CD4-positive, alpha-beta T cell (primary cell): ENCODE measurements around the gene ZKSCAN8. TPM values are rescaled to one million over a fixed set of nuclear protein-coding genes. Genes with fewer than 3 reads are reported as not detected.

Source experiments
- ATAC-seq: fragments of 200-7000 bp; cut with Tn5 transposase; one replicate; pipeline ENCODE4 v1.10.0; 2022; ENCODE audit warnings: mild to moderate bottlenecking; ENCODE audit not compliant: poor library complexity
- CTCF ChIA-PET: fragments of 350-600 bp; sonication (Branson Sonifier 250); formaldehyde crosslinking; loops from one replicate; lab custom pipeline; 2021; ENCODE audit warnings: antibody characterized with exemption, inconsistent platforms; lab: Charles Lee
- POLR2A ChIA-PET: fragments of 350-600 bp; sonication (Branson Sonifier 250); formaldehyde crosslinking; loops from one replicate; lab custom pipeline; 2021; ENCODE audit warnings: antibody characterized with exemption, inconsistent platforms; lab: Charles Lee
- DNase-seq, 14 experiments: peaks; one replicate each; pipeline ENCODE4 v3.0.0-alpha.2; 2013 to 2020; ENCODE audit warnings: mixed read lengths in 2 of 14
- H3K27ac ChIP-seq, 2 donors: one replicate each; pipeline versions ENCODE4 v1.5.1 to v1.7.0; 2013; ENCODE audit warnings: low read length in 2 of 2, low read depth in 1 of 2, mild to moderate bottlenecking in 1 of 2
- H3K27me3 ChIP-seq, 2 experiments: 1 replicate in 1 of 2; 2 replicates in 1 of 2; pipeline versions ENCODE4 v1.6.1 to v1.7.0; 2013; ENCODE audit warnings: low read length in 2 of 2, control low read depth in 1 of 2, mild to moderate bottlenecking in 1 of 2, moderate library complexity in 1 of 2; ENCODE audit not compliant: insufficient read depth in 2 of 2, control insufficient read depth in 1 of 2
- H3K36me3 ChIP-seq: one replicate; pipeline ENCODE4 v1.6.1; 2013; ENCODE audit warnings: low read length, control low read depth; ENCODE audit not compliant: insufficient read depth
- H3K4me1 ChIP-seq: one replicate; pipeline ENCODE4 v1.6.1; 2013; ENCODE audit warnings: low read length, control low read depth; ENCODE audit not compliant: insufficient read depth
- H3K4me3 ChIP-seq: one replicate; pipeline ENCODE4 v1.5.1; 2013; ENCODE audit warnings: mild to moderate bottlenecking, low read length, moderate library complexity
- H3K9me3 ChIP-seq, 2 experiments: 1 replicate in 1 of 2; 2 replicates in 1 of 2; pipeline versions ENCODE4 v1.6.1 to v1.7.0; 2013; ENCODE audit warnings: low read length in 2 of 2, mild to moderate bottlenecking in 2 of 2, control low read depth in 1 of 2, moderate library complexity in 1 of 2; ENCODE audit not compliant: control insufficient read depth in 1 of 2, insufficient read depth in 1 of 2
- H3K27ac Mint-ChIP-seq: one replicate; pipeline ENCODE4 v1.8.0; 2020; ENCODE audit warnings: mixed read lengths
- H3K27me3 Mint-ChIP-seq: one replicate; pipeline ENCODE4 v1.8.0; 2021; ENCODE audit warnings: mixed read lengths
- H3K36me3 Mint-ChIP-seq: one replicate; pipeline ENCODE4 v1.8.0; 2021; ENCODE audit warnings: low read depth, mixed read lengths
- H3K4me1 Mint-ChIP-seq: one replicate; pipeline ENCODE4 v1.8.0; 2021; ENCODE audit warnings: low read depth, mixed read lengths
- H3K4me3 Mint-ChIP-seq: one replicate; pipeline ENCODE4 v1.8.0; 2020; ENCODE audit warnings: mild to moderate bottlenecking, mixed read lengths
- H3K9me3 Mint-ChIP-seq: one replicate; pipeline ENCODE4 v1.8.0; 2020; ENCODE audit warnings: mixed read lengths
- intact Hi-C, 2 experiments: fragments of 100-400 bp; cut with DNase I in 1 of 2; cut with micrococcal nuclease in 1 of 2; formaldehyde crosslinking; loops; one replicate each; pipeline versions ENCODE4 v1.15.1 to v1.9.0; 2023 to 2025; cut with DNase I, micrococcal nuclease
- total RNA-seq, 174 experiments: library from RNA in 2 of 174; stranded (reverse) in 2 of 174; gene quantifications; one replicate each; pipeline ENCODE4 v1.2.3 and lab custom pipeline; 2021 to 2026
- TF ChIP-seq, protein P1 (sequence below): fragments of 200-600 bp; IDR thresholded peaks from one replicate; pipeline ENCODE4 v1.8.0; 2022; ENCODE audit warnings: antibody characterized with exemption, mild to moderate bottlenecking

Gene ZKSCAN8
- total RNA-seq, 2 experiments from 2014 or later = 23.2 to 25.1 TPM

DNA sequence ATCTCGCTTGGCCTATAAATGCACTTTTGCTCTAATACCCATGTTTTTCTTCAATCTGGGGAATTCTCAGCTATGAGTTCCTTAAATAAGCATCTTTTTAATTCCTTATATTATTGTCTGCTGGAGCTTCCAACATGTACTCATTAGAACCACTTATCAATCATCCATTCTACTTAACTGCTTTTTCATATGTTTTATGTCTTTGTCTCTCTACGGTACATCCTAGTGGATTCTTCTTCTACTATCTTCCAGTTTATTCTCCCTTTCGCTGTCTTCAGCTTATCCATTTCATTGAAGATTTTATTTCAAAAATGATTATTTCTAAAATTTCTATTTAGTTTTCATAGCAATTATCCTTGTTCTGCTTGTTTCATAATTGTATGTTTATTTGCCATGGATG lies 29.7 kb upstream of the ZKSCAN8 start:
- DNase-seq (no peak), ATAC-seq (no peak)
- Mint-ChIP-seq H3K27ac (no peak overlapping the region), H3K9me3 (no peaks in the 10 kb centered on the region), H3K4me3 (no peak overlapping the region), H3K27me3 (no peaks in the 10 kb centered on the region), H3K4me1 (no peaks in the 10 kb centered on the region), H3K36me3 (peaks cover 22% of the 10 kb centered on the region)
- POLR2A ChIA-PET = no interaction called here
- Histone ChIP-seq H3K27me3 (no peaks in the 10 kb centered on the region), H3K4me3 (no peak overlapping the region), H3K27ac (no peak overlapping the region), H3K9me3 (no peaks in the 10 kb centered on the region), H3K36me3 (peaks cover 28% of the 10 kb centered on the region), H3K4me1 (no peaks in the 10 kb centered on the region)
- intact Hi-C loops = no loop called here
- TF ChIP-seq, protein P1, sequence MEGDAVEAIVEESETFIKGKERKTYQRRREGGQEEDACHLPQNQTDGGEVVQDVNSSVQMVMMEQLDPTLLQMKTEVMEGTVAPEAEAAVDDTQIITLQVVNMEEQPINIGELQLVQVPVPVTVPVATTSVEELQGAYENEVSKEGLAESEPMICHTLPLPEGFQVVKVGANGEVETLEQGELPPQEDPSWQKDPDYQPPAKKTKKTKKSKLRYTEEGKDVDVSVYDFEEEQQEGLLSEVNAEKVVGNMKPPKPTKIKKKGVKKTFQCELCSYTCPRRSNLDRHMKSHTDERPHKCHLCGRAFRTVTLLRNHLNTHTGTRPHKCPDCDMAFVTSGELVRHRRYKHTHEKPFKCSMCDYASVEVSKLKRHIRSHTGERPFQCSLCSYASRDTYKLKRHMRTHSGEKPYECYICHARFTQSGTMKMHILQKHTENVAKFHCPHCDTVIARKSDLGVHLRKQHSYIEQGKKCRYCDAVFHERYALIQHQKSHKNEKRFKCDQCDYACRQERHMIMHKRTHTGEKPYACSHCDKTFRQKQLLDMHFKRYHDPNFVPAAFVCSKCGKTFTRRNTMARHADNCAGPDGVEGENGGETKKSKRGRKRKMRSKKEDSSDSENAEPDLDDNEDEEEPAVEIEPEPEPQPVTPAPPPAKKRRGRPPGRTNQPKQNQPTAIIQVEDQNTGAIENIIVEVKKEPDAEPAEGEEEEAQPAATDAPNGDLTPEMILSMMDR = no peak
- CTCF ChIA-PET = no interaction called here

DNA sequence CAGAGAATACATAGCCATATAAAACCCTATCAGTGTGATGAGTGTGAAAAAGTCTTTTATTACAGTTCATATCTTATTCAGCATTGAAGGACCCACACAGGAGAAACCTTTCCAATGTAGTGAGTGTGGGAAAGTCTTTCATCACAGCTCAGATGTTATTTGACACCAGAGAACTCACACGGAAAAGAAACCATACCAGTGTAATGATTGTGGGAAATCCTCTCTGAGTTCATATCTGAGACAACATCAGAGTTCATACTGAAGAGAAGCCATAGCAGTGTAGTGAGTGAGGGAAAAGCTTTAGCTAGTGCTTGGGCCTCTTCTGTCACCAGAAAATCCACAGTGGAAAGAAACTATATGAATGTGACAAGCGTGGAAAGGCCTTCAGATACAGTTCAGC lies 25.9 kb upstream of the ZKSCAN8 start:
- POLR2A ChIA-PET = interaction anchor here (1.0 kb wide), 1 partner anchor 11 kb away, joined by 3 read pairs; no protein-coding TSS in a partner anchor
- CTCF ChIA-PET = no interaction called here
- TF ChIP-seq, protein P1 = no peak

DNA sequence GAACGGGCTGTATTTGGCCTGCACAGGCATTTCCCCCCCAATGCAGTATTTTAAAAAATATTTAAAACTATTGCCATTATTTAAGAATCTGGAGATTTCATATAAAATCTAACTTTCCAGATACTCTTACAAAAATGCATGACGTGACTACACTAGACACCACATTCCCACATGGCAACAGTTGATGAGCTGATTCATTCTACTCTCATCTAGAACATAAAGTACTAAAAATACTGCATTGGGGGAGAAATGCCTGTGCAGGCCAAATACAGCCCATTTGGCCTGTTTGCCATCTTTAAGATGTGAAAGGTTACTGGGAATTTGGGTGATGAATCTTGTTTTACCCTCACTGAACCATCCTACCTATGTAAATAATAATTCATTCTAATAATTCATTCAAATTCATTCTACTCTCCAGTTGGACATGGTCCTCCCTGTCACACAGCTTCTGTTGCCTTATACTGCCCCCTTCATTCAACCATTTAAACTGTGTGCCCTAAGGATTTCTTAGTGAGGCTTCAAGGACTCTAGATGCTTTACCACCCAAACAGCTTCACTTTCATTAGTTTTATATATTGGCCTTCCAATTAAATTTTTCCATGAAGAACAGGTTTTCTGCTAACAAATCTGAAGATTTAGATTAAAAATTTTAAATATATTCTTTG lies 24.2 kb upstream of the ZKSCAN8 start:
- Mint-ChIP-seq H3K36me3 (peaks cover 54% of the 10 kb centered on the region), H3K27ac (no peak overlapping the region), H3K4me3 (no peak overlapping the region), H3K4me1 (no peaks in the 10 kb centered on the region), H3K9me3 (no peaks in the 10 kb centered on the region), H3K27me3 (no peaks in the 10 kb centered on the region)
- ATAC-seq (no peak), DNase-seq (no peak)
- Histone ChIP-seq H3K36me3 (peaks cover 53% of the 10 kb centered on the region), H3K9me3 (no peaks in the 10 kb centered on the region), H3K4me3 (no peak overlapping the region), H3K27ac (no peak overlapping the region), H3K27me3 (no peaks in the 10 kb centered on the region), H3K4me1 (no peaks in the 10 kb centered on the region)
- ChIA-PET CTCF (interaction anchor here (1.0 to 1.1 kb wide), 2 partner anchors 13 to 24 kb away, joined by 3 read pairs; partner anchors contain the start of gene ZKSCAN8), POLR2A (interaction anchor here (0.6 kb wide), 1 partner anchor 20 kb away, joined by 3 read pairs; no protein-coding TSS in a partner anchor)
- intact Hi-C loops = no loop called here
- TF ChIP-seq, protein P1 = no peak

More for the DNA sequence above, 25.9 kb upstream of the ZKSCAN8 start:
- H3K4me1 ChIP-seq = no peaks in the 10 kb centered on the region
- no peaks in the 10 kb centered on the region for H3K27me3 ChIP-seq
- Mint-ChIP-seq H3K27me3 (no peaks in the 10 kb centered on the region), H3K27ac (no peak overlapping the region), H3K4me3 (no peak overlapping the region), H3K9me3 (no peaks in the 10 kb centered on the region), H3K4me1 (no peaks in the 10 kb centered on the region), H3K36me3 (peaks cover 53% of the 10 kb centered on the region)
- H3K9me3 ChIP-seq = no peaks in the 10 kb centered on the region
- H3K4me3 ChIP-seq = no peak overlapping the region
- intact Hi-C loops = no loop called here
- H3K27ac ChIP-seq = no peak overlapping the region
- peaks cover 50% of the 10 kb centered on the region for H3K36me3 ChIP-seq
- ATAC-seq (no peak), DNase-seq (no peak)
